Stimulated activated CD8-positive, alpha-beta memory T cell treated with anti-CD3 and anti-CD28 coated beads, Interleukin-7, amount 100 ng/mL, for 4 hours (primary cell): ENCODE measurements around the gene SCD5.

ENCODE experiments used
- DNase-seq, 2 donors: peaks; one replicate each; pipeline ENCODE4 v3.0.0-alpha.2; 2020; ENCODE audit warnings: low read depth in 2 of 2

Gene SCD5

GRCh38 chr4:82589756-82590155 is 208.8 kb downstream of the SCD5 start:
- DNase-seq: no peak

DNA sequence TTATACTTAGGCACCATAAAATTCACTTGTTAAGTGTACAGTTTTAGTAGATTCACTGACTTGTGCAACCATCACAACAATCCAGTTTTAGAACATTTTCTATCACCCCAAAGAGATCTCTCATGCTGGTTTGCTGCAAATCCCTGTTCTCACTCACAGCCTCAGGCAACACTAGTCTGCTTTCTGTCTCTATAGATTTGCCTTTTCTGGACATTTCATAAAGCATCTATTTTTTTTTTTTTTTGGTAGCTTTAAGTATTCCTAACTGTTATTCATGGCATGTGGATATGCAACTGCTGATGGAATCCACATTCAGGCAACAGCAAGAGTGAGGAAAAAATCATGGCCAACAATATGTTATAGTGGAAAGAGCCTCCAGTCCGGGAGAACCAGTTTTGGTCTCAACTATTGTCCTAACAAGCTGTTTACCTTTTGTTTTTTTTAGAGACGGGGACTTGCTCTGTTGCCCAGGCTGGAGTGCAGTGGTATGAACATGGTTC is 209.8 kb downstream of the SCD5 start:
- no peak for DNase-seq

DNA sequence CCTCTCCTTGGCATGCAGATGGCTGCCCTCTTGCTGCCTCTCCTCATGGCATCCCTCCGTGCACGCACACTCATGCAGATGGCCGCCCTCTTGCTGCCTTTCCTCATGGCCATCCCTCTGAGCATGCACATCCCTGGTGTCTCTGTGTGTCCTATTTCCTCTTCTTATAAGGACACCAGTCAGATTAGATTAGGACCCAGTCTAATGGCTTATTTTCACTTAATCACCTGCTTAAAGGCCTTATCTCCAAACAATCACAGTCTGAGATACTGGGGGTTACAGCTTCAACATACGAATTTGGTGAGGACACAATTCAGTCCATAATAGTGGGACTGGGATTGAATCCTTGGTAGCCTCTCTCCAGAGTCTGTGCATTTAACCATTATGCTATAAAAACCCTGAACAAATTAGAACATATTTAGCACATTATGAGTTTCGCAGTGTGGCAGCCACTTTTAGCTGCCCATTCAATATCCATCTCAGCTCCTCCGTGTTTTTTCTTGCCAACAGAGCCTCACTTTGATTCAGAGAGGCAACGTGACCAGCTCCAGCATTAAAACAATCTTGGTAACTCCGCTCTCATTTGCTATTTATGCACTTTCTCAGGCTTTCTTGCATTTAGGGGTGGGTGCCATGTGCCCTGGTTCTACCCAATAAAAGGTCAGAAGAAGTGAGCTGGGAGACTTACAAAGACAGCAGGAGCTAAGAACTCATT is 210.6 kb downstream of the SCD5 start:
- no peak for DNase-seq

DNA sequence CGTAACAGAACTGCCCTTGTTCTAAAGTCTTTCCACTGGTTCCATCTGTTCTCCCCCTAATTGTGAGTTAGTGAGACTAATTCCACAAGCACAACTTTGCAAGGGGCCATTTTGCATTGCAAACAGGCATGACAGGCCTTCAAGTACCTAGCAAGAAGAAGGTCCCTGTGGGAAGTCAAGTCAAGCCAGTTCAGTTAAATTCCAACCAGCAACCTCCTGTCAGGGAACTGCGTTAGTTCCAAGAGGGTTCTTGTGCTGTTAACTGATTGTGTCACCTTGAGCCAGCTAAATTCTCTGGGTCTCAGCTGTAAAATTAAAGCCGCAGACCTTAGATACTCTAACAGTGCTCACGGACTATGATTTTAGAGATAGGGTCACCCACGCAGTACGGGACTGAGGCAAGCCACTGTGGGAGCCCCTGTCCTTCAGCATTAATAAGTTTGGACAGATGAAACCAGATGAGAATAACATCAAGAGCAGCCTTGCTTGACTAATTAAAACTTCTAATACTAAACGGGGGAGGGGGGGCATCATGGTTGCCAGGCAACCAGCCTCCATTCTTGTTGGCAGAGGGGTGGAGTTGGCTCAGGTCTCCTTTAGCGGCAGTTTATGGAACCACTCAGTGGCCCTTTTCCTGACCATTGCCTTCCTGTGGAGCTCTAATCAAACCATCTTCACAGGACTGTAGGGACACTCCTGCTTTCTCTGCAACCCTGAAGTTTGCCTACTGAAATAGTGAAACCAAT is 212.7 kb downstream of the SCD5 start:
- no peak for DNase-seq

DNA sequence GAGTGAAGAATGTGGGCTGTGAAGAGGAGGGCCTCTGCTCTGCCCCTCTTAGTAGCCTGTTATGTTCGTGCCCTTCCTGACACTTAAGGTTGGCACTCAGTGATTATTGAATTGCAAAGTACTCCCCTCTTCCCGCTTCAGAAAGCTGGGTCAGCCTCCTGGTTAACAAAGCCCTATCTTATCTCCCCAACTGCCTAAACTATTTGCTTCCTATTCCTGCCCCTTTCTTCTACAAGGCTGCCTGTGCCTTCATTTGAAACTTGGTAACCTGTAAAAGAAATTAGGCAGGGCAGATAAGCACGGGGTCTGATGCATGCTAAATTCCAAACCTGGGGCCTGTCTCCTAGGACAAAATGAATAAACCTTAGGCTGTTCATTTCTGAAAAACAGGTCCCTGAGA is 213.7 kb downstream of the SCD5 start:
- DNase-seq: no peak

GRCh38 chr4:82583897-82584587 is 214.6 kb downstream of the SCD5 start:
- no peak for DNase-seq

DNA sequence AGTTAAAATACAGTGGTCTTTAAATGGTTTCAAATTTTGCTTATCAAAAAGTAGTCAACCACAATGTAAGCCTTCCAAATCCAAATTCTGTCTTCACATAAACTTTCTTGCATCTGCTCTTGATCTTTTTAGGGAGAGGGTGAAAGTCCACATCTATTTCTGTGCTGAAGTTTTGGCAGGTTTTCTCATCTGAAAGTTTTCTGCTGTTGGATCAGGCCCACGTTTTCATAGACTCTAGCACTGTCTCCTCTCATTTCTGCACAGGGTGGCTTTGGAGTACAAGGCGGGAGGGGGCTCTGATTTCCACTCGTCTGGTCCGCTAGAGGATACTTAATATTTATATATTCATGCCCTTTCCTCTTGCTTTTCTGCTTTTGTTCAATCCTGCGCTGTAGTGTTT is 218.7 kb downstream of the SCD5 start:
- no peak for DNase-seq
